Measurements from ENCODE around the gene EN2. TPM values are rescaled to one million over a fixed set of nuclear protein-coding genes. Genes with fewer than 3 reads are reported as not detected.

The EN2 gene
- total RNA-seq, 1 experiment from 2014 or later = 0.07 TPM

- H3K27ac Mint-ChIP-seq = no peak overlapping the region; a peak in 1 of 7 replicates
- H3K27me3 ChIP-seq (ENCODE audit: insufficient read depth, low read length) = no peaks in the 10 kb centered on the region; the same call in 1 of the 2 replicates
- peaks cover 3 to 4% of the 10 kb centered on the region in 2 experiments; a peak in 2 of 4 replicates for H3K4me1 Mint-ChIP-seq
Observed at GRCh38 chr7:155439311-155440017, 18.5 kb upstream of the EN2 start.

More at GRCh38 chr7:155439311-155440017, 18.5 kb upstream of the EN2 start:
- Histone ChIP-seq H3K4me2 (ENCODE audit: insufficient read depth, insufficient read length, low read length) (no peak overlapping the region), H3K14ac (ENCODE audit: insufficient read depth, low read length) (no peak overlapping the region), H2BK12ac (ENCODE audit: insufficient read length, low read depth, low read length) (no peak overlapping the region), H2AFZ (ENCODE audit: low read length) (no peak overlapping the region), H4K20me1 (ENCODE audit: control insufficient read depth, insufficient read depth, insufficient read length) (no peaks in the 10 kb centered on the region), H2BK120ac (ENCODE audit: low read depth, low read length, poor library complexity, severe bottlenecking) (no peak overlapping the region), H3K27ac (ENCODE audit: insufficient read length, low read depth, low read length) (no peak overlapping the region), H3K4ac (ENCODE audit: low read depth, low read length) (no peak overlapping the region), H4K5ac (ENCODE audit: insufficient read length, low read depth, low read length) (no peak overlapping the region), H3K4me1 (ENCODE audit: insufficient read depth, low read length) (no peaks in the 10 kb centered on the region), H3K9ac (ENCODE audit: extremely low read depth, insufficient read length, low read length) (no peak overlapping the region), H4K91ac (ENCODE audit: insufficient read length, low read depth, low read length) (no peak overlapping the region), H3K18ac (ENCODE audit: insufficient read length, low read depth, low read length) (no peak overlapping the region), H3K56ac (ENCODE audit: insufficient read length, low read depth, low read length) (no peak overlapping the region), H2AK5ac (ENCODE audit: insufficient read length, low read length) (no peak overlapping the region), H3K23ac (ENCODE audit: insufficient read length, low read depth, low read length) (no peak overlapping the region), H4K8ac (replicated peaks; ENCODE audit: insufficient read length, low read depth, low read length) (no peak overlapping the region), H2BK15ac (ENCODE audit: low read depth, low read length) (no peak overlapping the region), H3K79me1 (ENCODE audit: insufficient read depth, low read depth, low read length, poor library complexity, severe bottlenecking) (no peaks in the 10 kb centered on the region), H2BK20ac (ENCODE audit: low read depth, low read length, poor library complexity, severe bottlenecking) (no peak overlapping the region), H3K9me3 (ENCODE audit: control insufficient read depth, low read depth, low read length) (no peaks in the 10 kb centered on the region), H3K79me2 (ENCODE audit: insufficient read depth, low read length) (no peaks in the 10 kb centered on the region), H3T11ph (ENCODE audit: low read length) (no peak overlapping the region), H3K23me2 (ENCODE audit: insufficient read length, low read depth, low read length, poor library complexity, severe bottlenecking) (no peaks in the 10 kb centered on the region), H2BK5ac (ENCODE audit: insufficient read length, low read length) (no peak overlapping the region)
- peaks cover 3 to 8% of the 10 kb centered on the region in 2 experiments; a peak in 3 of 5 replicates for H3K9me3 Mint-ChIP-seq
- no peak overlapping the region for H3K4me3 Mint-ChIP-seq
- DNase-seq = no peak
- TF ChIP-seq, protein P1, sequence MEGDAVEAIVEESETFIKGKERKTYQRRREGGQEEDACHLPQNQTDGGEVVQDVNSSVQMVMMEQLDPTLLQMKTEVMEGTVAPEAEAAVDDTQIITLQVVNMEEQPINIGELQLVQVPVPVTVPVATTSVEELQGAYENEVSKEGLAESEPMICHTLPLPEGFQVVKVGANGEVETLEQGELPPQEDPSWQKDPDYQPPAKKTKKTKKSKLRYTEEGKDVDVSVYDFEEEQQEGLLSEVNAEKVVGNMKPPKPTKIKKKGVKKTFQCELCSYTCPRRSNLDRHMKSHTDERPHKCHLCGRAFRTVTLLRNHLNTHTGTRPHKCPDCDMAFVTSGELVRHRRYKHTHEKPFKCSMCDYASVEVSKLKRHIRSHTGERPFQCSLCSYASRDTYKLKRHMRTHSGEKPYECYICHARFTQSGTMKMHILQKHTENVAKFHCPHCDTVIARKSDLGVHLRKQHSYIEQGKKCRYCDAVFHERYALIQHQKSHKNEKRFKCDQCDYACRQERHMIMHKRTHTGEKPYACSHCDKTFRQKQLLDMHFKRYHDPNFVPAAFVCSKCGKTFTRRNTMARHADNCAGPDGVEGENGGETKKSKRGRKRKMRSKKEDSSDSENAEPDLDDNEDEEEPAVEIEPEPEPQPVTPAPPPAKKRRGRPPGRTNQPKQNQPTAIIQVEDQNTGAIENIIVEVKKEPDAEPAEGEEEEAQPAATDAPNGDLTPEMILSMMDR (conservative IDR thresholded peaks at IDR 0.05) = no peak
- H3K27me3 Mint-ChIP-seq (ENCODE audit: low read depth) = peaks cover 100% of the 10 kb centered on the region
- H3K36me3 Mint-ChIP-seq (ENCODE audit: insufficient read depth in 1 of 3, low read depth in 3 of 3) = peaks cover 0 to 2% (median 0%) of the 10 kb centered on the region in 3 experiments; a peak in 1 of 7 replicates
- no CpG with 5 or more reads among the region's 20 CpGs for WGBS (ENCODE audit: extremely low coverage, insufficient read length, low lambda C conversion rate)
